ENCODE data around the gene EIF4E. TPM values are rescaled to one million over a fixed set of nuclear protein-coding genes. Genes with fewer than 3 reads are reported as not detected.
A peak's percentile ranks its signal among the peaks of the same experiment; 100 is the strongest.

Gene EIF4E, protein sequence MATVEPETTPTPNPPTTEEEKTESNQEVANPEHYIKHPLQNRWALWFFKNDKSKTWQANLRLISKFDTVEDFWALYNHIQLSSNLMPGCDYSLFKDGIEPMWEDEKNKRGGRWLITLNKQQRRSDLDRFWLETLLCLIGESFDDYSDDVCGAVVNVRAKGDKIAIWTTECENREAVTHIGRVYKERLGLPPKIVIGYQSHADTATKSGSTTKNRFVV
- total RNA-seq = 66.1 to 79.6 TPM (median 68.8 TPM) in 3 replicates
- long read RNA-seq, full-length matches to known transcripts = 118 of 130 reads
- long read RNA-seq, partial matches to known transcripts = 5 of 130 reads
- long read RNA-seq, other reads (novel, unspliced or antisense) = 7 of 130 reads

DNA sequence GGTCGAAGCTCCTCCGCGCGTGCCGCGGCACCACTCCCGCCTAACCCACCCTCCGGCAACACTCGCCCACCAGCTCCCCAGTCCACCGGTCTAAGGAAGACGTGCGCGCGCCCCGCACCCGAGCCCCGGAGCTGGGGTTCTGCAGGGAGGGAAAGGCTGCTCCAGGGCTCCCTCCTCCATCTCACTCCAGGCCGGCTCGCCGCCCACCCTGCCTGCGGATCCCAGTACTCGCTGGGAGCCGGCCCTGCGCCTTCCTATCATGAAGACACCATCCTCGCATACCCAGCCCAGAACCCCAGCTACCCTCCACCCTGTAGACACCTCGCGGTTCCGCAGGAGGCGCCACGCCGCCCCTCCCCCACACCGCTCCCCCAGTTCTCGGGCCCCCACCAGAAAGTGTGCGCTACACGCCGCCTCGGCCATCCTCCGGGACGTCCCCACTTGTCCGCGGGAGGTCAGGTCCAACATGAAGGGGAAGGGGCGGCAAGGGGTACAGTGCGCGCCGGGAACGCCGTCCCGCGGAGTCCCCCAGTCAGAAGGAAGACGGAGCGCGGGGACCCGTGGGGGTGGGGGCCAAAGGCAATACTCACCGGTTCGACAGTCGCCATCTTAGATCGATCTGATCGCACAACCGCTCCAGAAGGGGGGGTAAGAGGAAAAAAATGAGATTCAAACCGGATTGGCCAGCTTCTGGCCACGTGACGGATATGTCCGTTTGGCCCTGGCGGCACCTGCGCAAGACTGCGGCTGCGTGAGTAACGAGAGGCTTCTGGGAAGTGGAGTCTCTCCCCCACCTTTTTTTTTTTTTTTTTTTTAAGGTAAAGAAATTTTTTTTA lies at the start of gene EIF4E:
Gene EIF4E (minus strand): TSS at position 629 of the 836 bp plus-strand sequence. CDS start 21 bp downstream, at position 608.
- Mint-ChIP-seq H3K36me3 (ENCODE audit: low read depth) (peaks cover 3% of the 10 kb centered on the region), H3K27ac (ENCODE audit: unreplicated experiment) (peak within 1 kb of the TSS; percentile 99), H3K9me3 (ENCODE audit: low read depth) (no peaks in the 10 kb centered on the region), H3K27me3 (ENCODE audit: low read depth) (no peaks in the 10 kb centered on the region), H3K4me1 (ENCODE audit: low read depth) (peaks cover 38% of the 10 kb centered on the region), H3K4me3 (ENCODE audit: unreplicated experiment) (peak within 1 kb of the TSS; percentile 93)
- peak; percentile 98 for DNase-seq (ENCODE audit: low spot score)
- TF ChIP-seq, protein P1, sequence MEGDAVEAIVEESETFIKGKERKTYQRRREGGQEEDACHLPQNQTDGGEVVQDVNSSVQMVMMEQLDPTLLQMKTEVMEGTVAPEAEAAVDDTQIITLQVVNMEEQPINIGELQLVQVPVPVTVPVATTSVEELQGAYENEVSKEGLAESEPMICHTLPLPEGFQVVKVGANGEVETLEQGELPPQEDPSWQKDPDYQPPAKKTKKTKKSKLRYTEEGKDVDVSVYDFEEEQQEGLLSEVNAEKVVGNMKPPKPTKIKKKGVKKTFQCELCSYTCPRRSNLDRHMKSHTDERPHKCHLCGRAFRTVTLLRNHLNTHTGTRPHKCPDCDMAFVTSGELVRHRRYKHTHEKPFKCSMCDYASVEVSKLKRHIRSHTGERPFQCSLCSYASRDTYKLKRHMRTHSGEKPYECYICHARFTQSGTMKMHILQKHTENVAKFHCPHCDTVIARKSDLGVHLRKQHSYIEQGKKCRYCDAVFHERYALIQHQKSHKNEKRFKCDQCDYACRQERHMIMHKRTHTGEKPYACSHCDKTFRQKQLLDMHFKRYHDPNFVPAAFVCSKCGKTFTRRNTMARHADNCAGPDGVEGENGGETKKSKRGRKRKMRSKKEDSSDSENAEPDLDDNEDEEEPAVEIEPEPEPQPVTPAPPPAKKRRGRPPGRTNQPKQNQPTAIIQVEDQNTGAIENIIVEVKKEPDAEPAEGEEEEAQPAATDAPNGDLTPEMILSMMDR (IDR thresholded peaks at IDR 0.05) = peak; percentile 64

DNA sequence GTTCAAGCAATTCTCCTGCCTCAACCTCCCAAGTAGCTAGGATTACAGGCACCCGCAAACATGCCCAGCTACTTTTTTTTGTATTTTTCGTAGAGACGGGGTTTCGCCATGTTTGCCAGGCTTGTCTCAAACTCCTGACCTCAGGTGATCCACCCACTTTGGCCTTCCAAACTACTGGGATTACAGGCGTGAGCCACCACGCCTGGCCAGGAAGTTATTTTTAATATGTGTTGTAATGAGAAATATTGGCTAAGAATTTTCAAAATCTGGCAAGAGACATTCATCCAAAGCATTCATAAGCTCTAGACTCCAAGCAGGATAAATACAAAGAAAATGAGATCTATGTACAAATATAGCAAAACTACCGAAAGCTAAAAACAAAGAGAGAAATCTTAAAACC lies 48.6 kb upstream of the EIF4E start:
- Mint-ChIP-seq H3K36me3 (ENCODE audit: low read depth) (no peaks in the 10 kb centered on the region), H3K27ac (ENCODE audit: unreplicated experiment) (no peak overlapping the region), H3K4me1 (ENCODE audit: low read depth) (peaks cover 12% of the 10 kb centered on the region), H3K9me3 (ENCODE audit: low read depth) (no peaks in the 10 kb centered on the region), H3K4me3 (ENCODE audit: unreplicated experiment) (no peak overlapping the region), H3K27me3 (ENCODE audit: low read depth) (peaks cover 2% of the 10 kb centered on the region)
- no peak for DNase-seq (ENCODE audit: low spot score)
- TF ChIP-seq, protein P1 (IDR thresholded peaks at IDR 0.05) = no peak

DNA sequence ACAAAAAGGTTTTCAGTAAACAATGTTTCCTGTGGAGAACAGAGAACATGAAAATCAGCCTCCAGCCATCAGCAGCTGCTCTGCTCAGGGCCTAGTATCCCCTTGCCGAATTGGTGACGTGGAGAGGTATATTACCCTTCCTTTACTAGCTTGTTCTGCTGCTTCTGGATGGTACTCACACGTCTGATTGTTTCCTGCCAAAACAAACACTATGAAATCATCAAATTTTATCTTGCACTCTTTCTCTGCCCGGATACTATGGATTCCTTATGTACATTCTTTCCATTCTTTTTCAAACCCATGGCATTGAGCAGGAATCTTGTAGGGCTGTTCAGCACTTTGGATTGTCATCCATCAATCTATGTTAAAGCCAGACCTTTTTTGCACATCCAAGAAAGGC lies 47.8 kb upstream of the EIF4E start:
- DNase-seq (ENCODE audit: low spot score) = no peak
- no peak overlapping the region for H3K4me3 Mint-ChIP-seq (ENCODE audit: unreplicated experiment)
- TF ChIP-seq, protein P1 (IDR thresholded peaks at IDR 0.05) = no peak
- no peak overlapping the region for H3K27ac Mint-ChIP-seq (ENCODE audit: unreplicated experiment)
- peaks cover 2% of the 10 kb centered on the region for H3K27me3 Mint-ChIP-seq (ENCODE audit: low read depth)
- no peaks in the 10 kb centered on the region for H3K9me3 Mint-ChIP-seq (ENCODE audit: low read depth)
- H3K36me3 Mint-ChIP-seq (ENCODE audit: low read depth) = no peaks in the 10 kb centered on the region
- H3K4me1 Mint-ChIP-seq (ENCODE audit: low read depth) = peaks cover 12% of the 10 kb centered on the region

DNA sequence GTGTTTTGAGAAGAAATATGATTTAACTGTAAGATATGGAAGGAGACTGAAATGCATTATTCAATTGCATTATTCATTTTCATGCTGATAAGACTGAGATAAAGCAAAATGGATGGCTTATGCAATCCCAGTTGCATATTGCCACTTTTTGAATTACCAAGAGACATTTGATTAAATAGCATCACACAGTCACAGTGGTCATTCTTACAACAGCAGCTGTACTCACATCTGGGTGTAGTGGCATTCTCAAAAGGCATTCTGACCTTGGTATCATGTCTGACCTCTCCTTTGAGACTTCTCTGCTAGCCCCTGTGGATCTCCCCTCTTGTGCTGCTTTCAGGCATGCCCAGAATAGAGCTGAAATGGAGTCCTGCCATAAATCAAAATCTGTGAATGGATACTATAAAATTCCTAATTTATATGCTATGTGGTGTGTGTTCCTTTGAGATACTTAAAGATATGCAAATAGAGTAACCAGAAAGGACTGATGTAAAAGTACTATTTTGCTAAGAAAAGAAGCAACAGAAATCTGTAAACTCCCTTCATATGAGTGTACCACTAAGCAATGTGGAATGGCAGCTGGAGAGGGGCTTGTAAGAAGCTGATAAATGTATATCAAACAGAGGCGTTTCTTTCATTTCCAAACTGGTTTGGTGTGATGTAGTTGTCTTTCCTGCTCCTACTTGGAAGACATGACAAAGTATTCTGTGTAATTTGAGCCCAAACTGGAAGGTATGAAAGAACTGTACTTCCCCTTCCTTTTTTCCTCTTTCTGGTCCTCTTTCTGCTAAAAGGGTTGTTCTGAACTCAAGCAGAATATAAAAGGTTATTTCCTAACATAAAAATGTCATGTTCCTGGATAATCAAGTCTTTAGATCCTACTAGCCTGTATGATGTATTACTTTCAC lies 41.2 kb upstream of the EIF4E start:
- H3K27me3 Mint-ChIP-seq (ENCODE audit: low read depth) = peaks cover 5% of the 10 kb centered on the region
- DNase-seq (ENCODE audit: low spot score) = no peak
- no peaks in the 10 kb centered on the region for H3K36me3 Mint-ChIP-seq (ENCODE audit: low read depth)
- TF ChIP-seq, protein P1 (IDR thresholded peaks at IDR 0.05) = no peak
- peaks cover 2% of the 10 kb centered on the region for H3K4me1 Mint-ChIP-seq (ENCODE audit: low read depth)
- H3K4me3 Mint-ChIP-seq (ENCODE audit: unreplicated experiment) = no peak overlapping the region
- no peaks in the 10 kb centered on the region for H3K9me3 Mint-ChIP-seq (ENCODE audit: low read depth)
- H3K27ac Mint-ChIP-seq (ENCODE audit: unreplicated experiment) = no peak overlapping the region
